Lung (tissue), 12 donors: ENCODE measurements around the gene YARS1. TPM values are rescaled to one million over a fixed set of nuclear protein-coding genes. Genes with fewer than 3 reads are reported as not detected.

Experiments
- ATAC-seq: fragments of 200-7000 bp; cut with Tn5 transposase; one replicate; pipeline ENCODE4 v1.9.1; 2020; ENCODE audit warnings: moderate number of reproducible peaks; ENCODE audit not compliant: insufficient read depth, low FRiP score
- DNase-seq, 3 donors: peaks; one replicate each; pipeline ENCODE4 v3.0.0-alpha.2; 2013 to 2017
- H3K27ac ChIP-seq, 2 donors: one replicate each; pipeline ENCODE4 v1.5.1; 2013; ENCODE audit warnings: mild to moderate bottlenecking in 2 of 2, moderate library complexity in 2 of 2, control low read depth in 1 of 2, inconsistent platforms in 1 of 2, low read depth in 1 of 2, low read length in 1 of 2
- H3K27me3 ChIP-seq, 3 donors: one replicate each; pipeline ENCODE4 v1.5.1; 2013; ENCODE audit warnings: low read length in 2 of 3; ENCODE audit not compliant: control insufficient read depth in 3 of 3, insufficient read depth in 3 of 3
- H3K36me3 ChIP-seq, 4 donors: one replicate each; pipeline ENCODE4 v1.5.1; 2013; ENCODE audit warnings: low read length in 4 of 4, mild to moderate bottlenecking in 1 of 4, moderate library complexity in 1 of 4; ENCODE audit not compliant: control insufficient read depth in 4 of 4, insufficient read depth in 4 of 4
- H3K4me1 ChIP-seq, 5 donors: one replicate each; pipeline ENCODE4 v1.5.1; 2013; ENCODE audit warnings: low read length in 5 of 5, mild to moderate bottlenecking in 2 of 5, moderate library complexity in 1 of 5; ENCODE audit not compliant: control insufficient read depth in 5 of 5, insufficient read depth in 5 of 5
- H3K4me3 ChIP-seq: one replicate; pipeline ENCODE4 v1.5.1; 2013; ENCODE audit warnings: mild to moderate bottlenecking, control low read depth, moderate library complexity
- H3K9ac ChIP-seq, 2 donors: one replicate each; pipeline ENCODE4 v1.5.1; 2013; ENCODE audit warnings: low read length in 2 of 2, control low read depth in 1 of 2; ENCODE audit not compliant: insufficient read depth in 1 of 2
- H3K9me3 ChIP-seq, 4 donors: one replicate each; pipeline ENCODE4 v1.5.1; 2013; ENCODE audit warnings: low read length in 3 of 4, mild to moderate bottlenecking in 1 of 4, moderate library complexity in 1 of 4; ENCODE audit not compliant: control insufficient read depth in 4 of 4, insufficient read depth in 3 of 4
- CTCF ChIP-seq: IDR thresholded peaks from 2 replicates; pipeline ENCODE4 v1.5.1; 2012; ENCODE audit warnings: mild to moderate bottlenecking; ENCODE audit errors: control extremely low read depth, extremely low read depth
- WGBS, 2 donors: extraction: QIAGEN DNeasy Blood & Tissue Kit; methylation state at CpG; one replicate each; pipeline ENCODE4 v1.1.7; 2013; 5-methylcytosine and 5-hydroxymethylcytosine counted together
- polyA plus RNA-seq, 2 donors: library from polyadenylated mRNA; stranded (reverse); fragments of 200-250 nt; gene quantifications; one replicate each; pipeline ENCODE4 v1.2.1, GENCODE V29; 2013
- total RNA-seq, 2 donors: library from RNA; depleted of rRNA in 1 of 2; stranded (reverse); fragments of >200 nt in 1 of 2; gene quantifications; one replicate each; pipeline ENCODE4 v1.2.1, GENCODE V29; 2014 to 2021
- donor health status: control.
- donor health status: control.
- donor health status: Bipolar disorder and iron deficiency.
- donor health status: healthy.
- donor health status: DM: yes; HTN: yes; CAD: no.

Gene YARS1
- total and polyA plus RNA-seq, 4 donors, result 61.2 to 151 (median 77.8) TPM

DNA sequence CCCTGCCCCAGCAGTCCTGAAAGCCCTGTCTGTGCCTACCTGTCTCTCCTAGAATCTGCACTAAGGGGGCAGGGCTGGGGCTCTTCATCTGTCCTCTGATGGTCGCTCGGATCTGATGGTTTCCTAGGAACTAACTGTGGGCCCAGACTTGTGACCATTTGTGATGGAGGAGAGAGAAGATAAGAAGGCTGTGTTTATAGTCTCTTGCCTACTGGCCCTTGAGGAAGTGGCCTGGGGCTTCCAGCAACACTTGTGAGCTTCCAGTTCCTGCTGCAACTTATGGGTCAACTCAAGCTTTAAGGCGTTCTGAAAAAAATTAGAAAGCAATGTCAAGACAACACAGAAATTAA lies 61.4 kb downstream of the YARS1 start:
- peaks cover 0 to 3% (median 0%) of the 10 kb centered on the region in 4 donors for H3K9me3 ChIP-seq
- no peak overlapping the region for H3K9ac ChIP-seq
- H3K4me3 ChIP-seq, result no peak overlapping the region
- peaks cover 0 to 31% (median 9%) of the 10 kb centered on the region in 5 donors for H3K4me1 ChIP-seq
- no peaks in the 10 kb centered on the region for H3K36me3 ChIP-seq
- no peaks in the 10 kb centered on the region for H3K27me3 ChIP-seq
- ATAC-seq (no peak), DNase-seq (no peak)
- TF ChIP-seq CTCF, result no peak
- WGBS, 2 donors, result 61 to 74% methylated on average over 3 of the region's 3 CpGs
- H3K27ac ChIP-seq, result no peak overlapping the region

DNA sequence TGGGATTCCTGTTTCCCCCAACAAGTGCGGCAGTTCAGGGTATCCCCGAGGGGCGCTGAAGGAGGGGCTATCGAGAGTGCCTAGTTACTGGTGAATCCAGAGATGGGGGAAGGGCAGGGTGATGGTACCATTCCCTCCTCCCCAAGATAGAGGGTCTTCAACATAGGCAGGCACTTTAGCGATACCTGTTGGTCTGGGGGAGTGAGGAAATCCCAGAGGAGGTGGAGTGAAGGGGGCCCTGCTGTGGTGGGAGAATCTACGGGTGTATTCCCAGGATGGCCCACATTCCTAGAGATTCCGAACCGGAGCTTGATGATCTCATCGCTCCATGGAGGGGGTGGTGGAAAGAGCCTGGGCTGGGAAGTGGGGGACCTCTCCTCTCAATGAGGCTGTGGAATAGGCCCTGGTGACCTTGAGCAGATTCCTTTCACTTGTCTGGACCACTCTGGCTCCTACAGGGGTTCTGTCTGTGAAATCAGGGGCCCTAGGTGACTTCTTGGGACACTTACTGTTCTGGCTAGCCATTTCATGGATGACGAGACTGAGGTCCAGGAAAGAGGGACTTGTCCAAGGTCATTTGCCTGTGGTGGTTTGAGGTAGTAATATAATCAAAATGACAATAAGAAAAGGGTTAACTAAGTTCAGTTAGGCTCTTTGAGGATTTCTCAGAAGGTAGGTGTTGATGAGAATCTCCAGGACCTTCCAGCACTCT lies 61.9 kb downstream of the YARS1 start:
- peaks cover 0 to 30% (median 7%) of the 10 kb centered on the region in 5 donors for H3K4me1 ChIP-seq
- DNase-seq, result no peak

GRCh38 chr1:32754317-32755097 lies 62.7 kb downstream of the YARS1 start:
- Histone ChIP-seq H3K36me3 (no peaks in the 10 kb centered on the region), H3K9ac (peak overlapping the region; percentile 42 to 83), H3K27ac (peak overlapping the region in 1 of 2 donors; percentile 62), H3K4me3 (peak overlapping the region; percentile 57), H3K4me1 (peaks cover 0 to 26% (median 7%) of the 10 kb centered on the region in 5 donors), H3K27me3 (no peaks in the 10 kb centered on the region), H3K9me3 (peaks cover 0 to 3% (median 0%) of the 10 kb centered on the region in 4 donors)
- DNase-seq (peak in 2 of 3 donors; percentile 72 to 80), ATAC-seq (no peak)
- TF ChIP-seq CTCF, result no peak
- WGBS, 2 donors, result 7 to 11% methylated on average over 39 to 47 of the region's 47 CpGs

More for the DNA sequence above, 61.9 kb downstream of the YARS1 start:
- H3K36me3 ChIP-seq, result no peaks in the 10 kb centered on the region
- ATAC-seq, result no peak
- peak overlapping the region in 1 of 2 donors; percentile 62 for H3K27ac ChIP-seq
- no peak for TF ChIP-seq CTCF
- no peak overlapping the region for H3K4me3 ChIP-seq
- peak overlapping the region in 1 of 2 donors; percentile 59 for H3K9ac ChIP-seq
- H3K27me3 ChIP-seq, result no peaks in the 10 kb centered on the region
- WGBS, 2 donors, result 61 to 76% methylated on average over 10 of the region's 10 CpGs
- H3K9me3 ChIP-seq, result peaks cover 0 to 3% (median 0%) of the 10 kb centered on the region in 4 donors
